A673 (cell line): ENCODE results near the gene TMC1. TPM values are rescaled to one million over a fixed set of nuclear protein-coding genes. Genes with fewer than 3 reads are reported as not detected.

Source experiments
- BruUV-seq: library from RNA; stranded (reverse); fragments of 400-500 nt; replicated peaks from 2 replicates; lab custom pipeline; 2021; lab: Mats Ljungman, UMichigan
- CTCF ChIA-PET: fragments of 300-600 bp; sonication (Branson Sonifier 250); formaldehyde crosslinking; loops from one replicate; lab custom pipeline; 2022; ENCODE audit warnings: antibody characterized with exemption; lab: Charles Lee
- POLR2A ChIA-PET: fragments of 300-600 bp; sonication (Branson Sonifier 250); formaldehyde crosslinking; loops from one replicate; lab custom pipeline; 2022; ENCODE audit warnings: antibody characterized with exemption; ENCODE audit not compliant: low non-redundant PET; lab: Charles Lee
- DNase-seq: peaks from one replicate; pipeline ENCODE4 v3.0.0-alpha.2; 2015; ENCODE audit warnings: low spot score
- H3K27ac ChIP-seq: fragments of 200-600 bp; sonication (generic); 2 replicates; pipeline ENCODE4 v1.5.1; 2016; ENCODE audit warnings: mixed run types, low read depth, mild to moderate bottlenecking, mixed read lengths, antibody characterized with exemption, low read length; ENCODE audit not compliant: poor library complexity, severe bottlenecking
- H3K27me3 ChIP-seq: fragments of 200-600 bp; sonication (generic); replicated peaks from 2 replicates; pipeline ENCODE4 v1.6.1; 2017; ENCODE audit warnings: mixed run types, low read depth, mild to moderate bottlenecking, mixed read lengths, antibody characterized with exemption, low read length; ENCODE audit not compliant: insufficient read depth, poor library complexity
- H3K36me3 ChIP-seq: fragments of 200-600 bp; sonication (generic); 2 replicates; pipeline ENCODE4 v1.6.1; 2016; ENCODE audit warnings: mixed run types, mild to moderate bottlenecking, mixed read lengths, antibody characterized with exemption, low read length; ENCODE audit not compliant: insufficient read depth, poor library complexity, severe bottlenecking
- H3K4me1 ChIP-seq: fragments of 200-600 bp; sonication (generic); 2 replicates; pipeline ENCODE4 v1.6.1; 2017; ENCODE audit warnings: mixed run types, mild to moderate bottlenecking, mixed read lengths, antibody characterized with exemption, low read length; ENCODE audit not compliant: insufficient read depth, poor library complexity, severe bottlenecking
- H3K4me3 ChIP-seq: fragments of 200-600 bp; sonication (generic); 2 replicates; pipeline ENCODE4 v1.5.1; 2016; ENCODE audit warnings: low read depth, mixed run types, mild to moderate bottlenecking, mixed read lengths, low read length; ENCODE audit not compliant: poor library complexity, severe bottlenecking
- H3K9me3 ChIP-seq: fragments of 200-600 bp; sonication (generic); 2 replicates; pipeline ENCODE4 v1.6.1; 2016; ENCODE audit warnings: mixed run types, low read depth, mild to moderate bottlenecking, mixed read lengths, antibody characterized with exemption, low read length; ENCODE audit not compliant: poor library complexity, severe bottlenecking
- CTCF ChIP-seq: fragments of 300-800, 200-600 bp; sonication (generic); conservative IDR thresholded peaks from 2 replicates; pipeline ENCODE4 v1.5.1; 2017; ENCODE audit warnings: low read depth, mild to moderate bottlenecking, antibody characterized with exemption, low read length, moderate library complexity, mixed read lengths
- EZH2 ChIP-seq: fragments of 200-600 bp; sonication (generic); IDR thresholded peaks from 2 replicates; pipeline ENCODE4 v1.6.1; 2017; ENCODE audit warnings: borderline replicate concordance, low read depth, mild to moderate bottlenecking, mixed read lengths, antibody characterized with exemption, low read length; ENCODE audit not compliant: poor library complexity, severe bottlenecking
- intact Hi-C: fragments of 100-400 bp; cut with micrococcal nuclease; formaldehyde crosslinking; loops from one replicate; pipeline ENCODE4 v1.10.0; 2022; ENCODE audit not compliant: unreplicated experiment
- total RNA-seq: library from RNA; stranded (reverse); gene quantifications from 2 replicates; pipeline ENCODE4 v1.2.3, GENCODE V29; 2021

The TMC1 gene
- total RNA-seq, 1 experiment from 2014 or later, result 0.75 TPM

GRCh38 chr9:72763022-72763421, 241.6 kb downstream of the TMC1 start:
- intact Hi-C loops, result no loop called here
- no peaks in the 10 kb centered on the region for H3K36me3 ChIP-seq
- ChIA-PET POLR2A (interaction anchor here (0.6 kb wide), 1 partner anchor 10 kb away, joined by 9 read pairs; no protein-coding TSS in a partner anchor), CTCF (interaction anchor here (0.7 kb wide), 1 partner anchor 109 kb away, joined by 3 read pairs; no protein-coding TSS in a partner anchor)
- DNase-seq, result no peak
- TF ChIP-seq CTCF (no peak), EZH2 (no peak)
- no peak overlapping the region for H3K27ac ChIP-seq
- H3K9me3 ChIP-seq, result no peaks in the 10 kb centered on the region
- no peaks in the 10 kb centered on the region for H3K4me1 ChIP-seq
- no peak overlapping the region for H3K4me3 ChIP-seq
- peaks cover 19% of the 10 kb centered on the region for H3K27me3 ChIP-seq
- BruUV-seq, result no TSS peak

DNA sequence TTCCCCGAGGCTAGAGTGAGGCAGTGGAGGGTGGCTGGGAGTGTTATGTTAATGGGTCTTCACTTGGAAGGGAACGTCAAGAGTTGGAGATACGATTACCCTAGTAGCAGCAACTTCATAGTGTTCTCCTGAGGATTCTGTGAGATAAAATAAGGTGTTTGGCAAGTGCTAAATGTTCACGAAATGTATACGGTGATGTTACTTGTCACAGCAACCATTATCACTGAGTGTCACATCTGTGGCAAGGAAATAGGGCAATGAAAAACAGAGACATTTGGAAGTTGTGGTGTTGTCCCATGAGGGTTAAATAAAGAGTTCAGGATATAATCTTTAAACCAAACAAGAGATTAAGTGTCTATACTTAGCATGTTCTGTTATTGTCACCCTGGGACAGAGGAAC, 248.1 kb downstream of the TMC1 start:
- Histone ChIP-seq H3K4me1 (no peaks in the 10 kb centered on the region), H3K27ac (no peak overlapping the region), H3K9me3 (no peaks in the 10 kb centered on the region), H3K27me3 (no peaks in the 10 kb centered on the region), H3K36me3 (no peaks in the 10 kb centered on the region), H3K4me3 (no peak overlapping the region)
- CTCF ChIA-PET, result no interaction called here
- POLR2A ChIA-PET, result no interaction called here
- no peak for TF ChIP-seq CTCF
- no peak for TF ChIP-seq EZH2
- DNase-seq, result no peak
- intact Hi-C loops, result no loop called here
- BruUV-seq, result no TSS peak

- Histone ChIP-seq H3K4me3 (no peak overlapping the region), H3K36me3 (no peaks in the 10 kb centered on the region), H3K27ac (no peak overlapping the region), H3K4me1 (no peaks in the 10 kb centered on the region), H3K9me3 (no peaks in the 10 kb centered on the region), H3K27me3 (no peaks in the 10 kb centered on the region)
- intact Hi-C loops, result loop anchor here (10.0 kb wide), 1 partner anchor 48 kb away; no protein-coding TSS in a partner anchor
- no TSS peak for BruUV-seq
- POLR2A ChIA-PET, result no interaction called here
- TF ChIP-seq EZH2, result no peak
- TF ChIP-seq CTCF, result no peak
- CTCF ChIA-PET, result no interaction called here
- DNase-seq, result no peak
Measured at GRCh38 chr9:72772661-72773060, 251.3 kb downstream of the TMC1 start.
